ENCODE measurements around the gene PLK1. TPM values are rescaled to one million over a fixed set of nuclear protein-coding genes. Genes with fewer than 3 reads are reported as not detected.

PLK1 gene
- total RNA-seq, 1 donor from 2014 or later = 2.6 TPM

Other genes starting within 250 kb of the PLK1 start
- 12.5 TPM for gene COG7, start 225.7 kb upstream of the PLK1 start, total RNA-seq
- gene GGA2, start 168.4 kb upstream of the PLK1 start, total RNA-seq = 31.8 TPM
- 26.1 TPM for gene EARS2, start 121.5 kb upstream of the PLK1 start, total RNA-seq
- 36.5 TPM for gene UBFD1, start 121.2 kb upstream of the PLK1 start, total RNA-seq
- gene NDUFAB1, start 82.6 kb upstream of the PLK1 start, total RNA-seq = 111 TPM
- gene PALB2, start 37.6 kb upstream of the PLK1 start, total RNA-seq = 14.1 TPM
- gene DCTN5, start 37.4 kb upstream of the PLK1 start, total RNA-seq = 25.6 TPM
- gene ERN2, start 34.3 kb downstream of the PLK1 start, total RNA-seq = not detected
- gene CHP2, start 76.1 kb downstream of the PLK1 start, total RNA-seq = not detected
- gene PRKCB, start 157.1 kb downstream of the PLK1 start, total RNA-seq = 1.0 TPM

Data from skeletal muscle tissue (tissue), 1 donor.